SK-N-SH treated with all-trans-retinoic acid at 6 μM for 48 hours (cell line): ENCODE data around the gene PROKR1.

Experiments used
- ATAC-seq: fragments of 200-7000 bp; cut with Tn5 transposase; 3 replicates; pipeline ENCODE4 v1.9.1; 2020; ENCODE audit warnings: mild to moderate bottlenecking, moderate library complexity
- ARNTL ChIP-seq: fragments of 450-650 bp; formaldehyde crosslinking; IDR thresholded peaks from 2 replicates; pipeline ENCODE4 v1.5.0; 2020; ENCODE audit warnings: low read depth, mild to moderate bottlenecking, moderate library complexity, borderline replicate concordance
- BACH2 ChIP-seq: fragments of 250-450 bp; sonication (Bioruptor Pico); IDR thresholded peaks from 2 replicates; pipeline ENCODE4 v1.9.0; 2021; ENCODE audit warnings: mild to moderate bottlenecking, borderline replicate concordance
- CSDC2 ChIP-seq: fragments of 250-450 bp; sonication (Bioruptor Pico); IDR thresholded peaks from 2 replicates; pipeline ENCODE4 v1.5.0; 2020; ENCODE audit warnings: mild to moderate bottlenecking, moderate library complexity
- ESRRG ChIP-seq: fragments of 250-450 bp; sonication (Bioruptor Pico); IDR thresholded peaks from 2 replicates; pipeline ENCODE4 v1.6.1; 2021; ENCODE audit warnings: mild to moderate bottlenecking
- GLIS3 ChIP-seq: fragments of 250-450 bp; sonication (Bioruptor Pico); IDR thresholded peaks from 2 replicates; pipeline ENCODE4 v1.5.0; 2020; ENCODE audit warnings: mild to moderate bottlenecking, moderate library complexity
- ISL1 ChIP-seq: fragments of 250-450 bp; sonication (Bioruptor Pico); IDR thresholded peaks from 2 replicates; pipeline ENCODE4 v2.1.2; 2022; ENCODE audit warnings: mild to moderate bottlenecking, moderate library complexity
- OSR1 ChIP-seq: fragments of 250-450 bp; sonication (Bioruptor Pico); IDR thresholded peaks from 2 replicates; pipeline ENCODE4 v1.8.0; 2022; ENCODE audit warnings: moderate library complexity, mild to moderate bottlenecking, inconsistent platforms
- RARB ChIP-seq: fragments of 250-450 bp; sonication (Bioruptor Pico); IDR thresholded peaks from 2 replicates; pipeline ENCODE4 v1.8.0; 2021; ENCODE audit warnings: mild to moderate bottlenecking, moderate library complexity
- SNAI2 ChIP-seq: fragments of 250-450 bp; sonication (Bioruptor Pico); IDR thresholded peaks from 2 replicates; pipeline ENCODE4 v1.5.0; 2020; ENCODE audit warnings: mild to moderate bottlenecking, moderate library complexity
- TCF4 ChIP-seq: fragments of 250-450 bp; sonication (Bioruptor Pico); IDR thresholded peaks from 2 replicates; pipeline ENCODE4 v1.8.0; 2021; ENCODE audit warnings: mild to moderate bottlenecking, moderate library complexity, borderline replicate concordance
- TOX ChIP-seq: fragments of 250-450 bp; sonication (Bioruptor Pico); IDR thresholded peaks from 2 replicates; pipeline ENCODE4 v1.8.0; 2021; ENCODE audit warnings: mild to moderate bottlenecking, moderate library complexity, borderline replicate concordance
- ZC3H10 ChIP-seq: fragments of 250-450 bp; sonication (Bioruptor Pico); IDR thresholded peaks from 2 replicates; pipeline ENCODE4 v1.5.1; 2021; ENCODE audit warnings: mild to moderate bottlenecking, moderate library complexity
- ZNF565 ChIP-seq: fragments of 450-650 bp; formaldehyde crosslinking; conservative IDR thresholded peaks from 2 replicates; pipeline ENCODE4 v1.5.0; 2020; ENCODE audit warnings: low read depth, mild to moderate bottlenecking, moderate library complexity
- ZNF70 ChIP-seq: fragments of 450-650 bp; formaldehyde crosslinking; IDR thresholded peaks from 2 replicates; pipeline ENCODE4 v1.5.0; 2020; ENCODE audit warnings: mild to moderate bottlenecking, moderate library complexity
- ZNF8 ChIP-seq: fragments of 450-650 bp; formaldehyde crosslinking; IDR thresholded peaks from 2 replicates; pipeline ENCODE4 v1.5.0; 2020; ENCODE audit warnings: mild to moderate bottlenecking, moderate library complexity
- TF ChIP-seq, protein P1 (sequence below): fragments of 250-450 bp; sonication (Bioruptor Pico); IDR thresholded peaks from 2 replicates; pipeline ENCODE4 v1.8.0; 2020; ENCODE audit warnings: mild to moderate bottlenecking, moderate library complexity, borderline replicate concordance
- TF ChIP-seq, protein P2 (sequence below): fragments of 250-450 bp; sonication (Bioruptor Pico); IDR thresholded peaks from 2 replicates; pipeline ENCODE4 v1.5.0; 2020; ENCODE audit warnings: mild to moderate bottlenecking, moderate library complexity
- TF ChIP-seq, protein P3 (sequence below): fragments of 250-450 bp; sonication (Bioruptor Pico); IDR thresholded peaks from 2 replicates; pipeline ENCODE4 v1.8.0; 2021; ENCODE audit warnings: low read depth, mild to moderate bottlenecking, moderate library complexity, borderline replicate concordance
- TF ChIP-seq, protein P4 (sequence below): fragments of 250-450 bp; sonication (Bioruptor Pico); IDR thresholded peaks from 2 replicates; pipeline ENCODE4 v1.5.1; 2021; ENCODE audit warnings: mild to moderate bottlenecking, moderate library complexity

Gene PROKR1

DNA sequence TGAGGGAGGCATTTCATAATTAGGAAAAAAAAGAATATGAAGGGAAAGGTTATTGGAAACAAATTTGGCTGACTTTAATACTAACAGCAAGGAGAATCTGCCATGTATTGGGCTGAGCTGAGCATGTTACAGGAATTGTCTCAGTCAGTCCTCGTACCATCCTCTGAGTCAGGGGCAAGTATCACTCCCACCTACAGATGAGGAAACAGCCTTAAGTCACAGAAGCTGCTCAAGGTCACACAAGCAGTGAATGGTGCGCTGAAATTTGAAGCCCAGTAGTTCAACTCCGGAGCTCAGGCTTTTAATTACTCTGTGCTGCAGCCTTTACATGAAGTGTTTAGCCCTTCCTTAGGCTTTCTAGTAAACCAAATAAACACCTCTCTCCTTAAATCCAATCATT is 17.3 kb downstream of the PROKR1 start:
- TF ChIP-seq TOX, result no peak
- no peak for TF ChIP-seq CSDC2 (CRISPR knock-in tag)
- TF ChIP-seq, protein P1, sequence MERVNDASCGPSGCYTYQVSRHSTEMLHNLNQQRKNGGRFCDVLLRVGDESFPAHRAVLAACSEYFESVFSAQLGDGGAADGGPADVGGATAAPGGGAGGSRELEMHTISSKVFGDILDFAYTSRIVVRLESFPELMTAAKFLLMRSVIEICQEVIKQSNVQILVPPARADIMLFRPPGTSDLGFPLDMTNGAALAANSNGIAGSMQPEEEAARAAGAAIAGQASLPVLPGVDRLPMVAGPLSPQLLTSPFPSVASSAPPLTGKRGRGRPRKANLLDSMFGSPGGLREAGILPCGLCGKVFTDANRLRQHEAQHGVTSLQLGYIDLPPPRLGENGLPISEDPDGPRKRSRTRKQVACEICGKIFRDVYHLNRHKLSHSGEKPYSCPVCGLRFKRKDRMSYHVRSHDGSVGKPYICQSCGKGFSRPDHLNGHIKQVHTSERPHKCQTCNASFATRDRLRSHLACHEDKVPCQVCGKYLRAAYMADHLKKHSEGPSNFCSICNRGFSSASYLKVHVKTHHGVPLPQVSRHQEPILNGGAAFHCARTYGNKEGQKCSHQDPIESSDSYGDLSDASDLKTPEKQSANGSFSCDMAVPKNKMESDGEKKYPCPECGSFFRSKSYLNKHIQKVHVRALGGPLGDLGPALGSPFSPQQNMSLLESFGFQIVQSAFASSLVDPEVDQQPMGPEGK (CRISPR knock-in tag), result no peak
- TF ChIP-seq GLIS3, result no peak
- no peak for TF ChIP-seq ZC3H10 (CRISPR knock-in tag)
- no peak for ATAC-seq

- TF ChIP-seq, protein P1 (CRISPR knock-in tag), result no peak
- TF ChIP-seq OSR1 (CRISPR knock-in tag), result no peak
- no peak for TF ChIP-seq TOX
- no peak for TF ChIP-seq TCF4
- TF ChIP-seq SNAI2 (CRISPR knock-in tag), result no peak
- TF ChIP-seq, protein P2, sequence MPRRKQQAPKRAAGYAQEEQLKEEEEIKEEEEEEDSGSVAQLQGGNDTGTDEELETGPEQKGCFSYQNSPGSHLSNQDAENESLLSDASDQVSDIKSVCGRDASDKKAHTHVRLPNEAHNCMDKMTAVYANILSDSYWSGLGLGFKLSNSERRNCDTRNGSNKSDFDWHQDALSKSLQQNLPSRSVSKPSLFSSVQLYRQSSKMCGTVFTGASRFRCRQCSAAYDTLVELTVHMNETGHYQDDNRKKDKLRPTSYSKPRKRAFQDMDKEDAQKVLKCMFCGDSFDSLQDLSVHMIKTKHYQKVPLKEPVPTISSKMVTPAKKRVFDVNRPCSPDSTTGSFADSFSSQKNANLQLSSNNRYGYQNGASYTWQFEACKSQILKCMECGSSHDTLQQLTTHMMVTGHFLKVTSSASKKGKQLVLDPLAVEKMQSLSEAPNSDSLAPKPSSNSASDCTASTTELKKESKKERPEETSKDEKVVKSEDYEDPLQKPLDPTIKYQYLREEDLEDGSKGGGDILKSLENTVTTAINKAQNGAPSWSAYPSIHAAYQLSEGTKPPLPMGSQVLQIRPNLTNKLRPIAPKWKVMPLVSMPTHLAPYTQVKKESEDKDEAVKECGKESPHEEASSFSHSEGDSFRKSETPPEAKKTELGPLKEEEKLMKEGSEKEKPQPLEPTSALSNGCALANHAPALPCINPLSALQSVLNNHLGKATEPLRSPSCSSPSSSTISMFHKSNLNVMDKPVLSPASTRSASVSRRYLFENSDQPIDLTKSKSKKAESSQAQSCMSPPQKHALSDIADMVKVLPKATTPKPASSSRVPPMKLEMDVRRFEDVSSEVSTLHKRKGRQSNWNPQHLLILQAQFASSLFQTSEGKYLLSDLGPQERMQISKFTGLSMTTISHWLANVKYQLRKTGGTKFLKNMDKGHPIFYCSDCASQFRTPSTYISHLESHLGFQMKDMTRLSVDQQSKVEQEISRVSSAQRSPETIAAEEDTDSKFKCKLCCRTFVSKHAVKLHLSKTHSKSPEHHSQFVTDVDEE (CRISPR knock-in tag), result no peak
- no peak for TF ChIP-seq RARB
- no peak for TF ChIP-seq BACH2 (CRISPR knock-in tag)
Observed at GRCh38 chr2:68662466-68662865, 19.1 kb downstream of the PROKR1 start.

GRCh38 chr2:68663371-68664156 is 20.2 kb downstream of the PROKR1 start:
- TF ChIP-seq, protein P2 (CRISPR knock-in tag), result no peak
- no peak for TF ChIP-seq ISL1 (CRISPR knock-in tag)
- TF ChIP-seq OSR1 (CRISPR knock-in tag), result no peak
- TF ChIP-seq TOX, result no peak
- no peak for TF ChIP-seq ESRRG (CRISPR knock-in tag)
- no peak for TF ChIP-seq RARB
- no peak for TF ChIP-seq ZNF70 (CRISPR knock-in tag)
- no peak for TF ChIP-seq ZNF8
- TF ChIP-seq, protein P3, sequence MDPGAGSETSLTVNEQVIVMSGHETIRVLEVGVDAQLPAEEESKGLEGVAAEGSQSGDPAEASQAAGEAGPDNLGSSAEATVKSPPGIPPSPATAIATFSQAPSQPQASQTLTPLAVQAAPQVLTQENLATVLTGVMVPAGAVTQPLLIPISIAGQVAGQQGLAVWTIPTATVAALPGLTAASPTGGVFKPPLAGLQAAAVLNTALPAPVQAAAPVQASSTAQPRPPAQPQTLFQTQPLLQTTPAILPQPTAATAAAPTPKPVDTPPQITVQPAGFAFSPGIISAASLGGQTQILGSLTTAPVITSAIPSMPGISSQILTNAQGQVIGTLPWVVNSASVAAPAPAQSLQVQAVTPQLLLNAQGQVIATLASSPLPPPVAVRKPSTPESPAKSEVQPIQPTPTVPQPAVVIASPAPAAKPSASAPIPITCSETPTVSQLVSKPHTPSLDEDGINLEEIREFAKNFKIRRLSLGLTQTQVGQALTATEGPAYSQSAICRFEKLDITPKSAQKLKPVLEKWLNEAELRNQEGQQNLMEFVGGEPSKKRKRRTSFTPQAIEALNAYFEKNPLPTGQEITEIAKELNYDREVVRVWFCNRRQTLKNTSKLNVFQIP (CRISPR knock-in tag), result no peak
- TF ChIP-seq TCF4, result no peak
- TF ChIP-seq CSDC2 (CRISPR knock-in tag), result no peak
- TF ChIP-seq, protein P4, sequence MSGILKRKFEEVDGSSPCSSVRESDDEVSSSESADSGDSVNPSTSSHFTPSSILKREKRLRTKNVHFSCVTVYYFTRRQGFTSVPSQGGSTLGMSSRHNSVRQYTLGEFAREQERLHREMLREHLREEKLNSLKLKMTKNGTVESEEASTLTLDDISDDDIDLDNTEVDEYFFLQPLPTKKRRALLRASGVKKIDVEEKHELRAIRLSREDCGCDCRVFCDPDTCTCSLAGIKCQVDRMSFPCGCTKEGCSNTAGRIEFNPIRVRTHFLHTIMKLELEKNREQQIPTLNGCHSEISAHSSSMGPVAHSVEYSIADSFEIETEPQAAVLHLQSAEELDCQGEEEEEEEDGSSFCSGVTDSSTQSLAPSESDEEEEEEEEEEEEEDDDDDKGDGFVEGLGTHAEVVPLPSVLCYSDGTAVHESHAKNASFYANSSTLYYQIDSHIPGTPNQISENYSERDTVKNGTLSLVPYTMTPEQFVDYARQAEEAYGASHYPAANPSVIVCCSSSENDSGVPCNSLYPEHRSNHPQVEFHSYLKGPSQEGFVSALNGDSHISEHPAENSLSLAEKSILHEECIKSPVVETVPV (CRISPR knock-in tag), result no peak
- TF ChIP-seq ZNF565 (CRISPR knock-in tag), result no peak
- TF ChIP-seq GLIS3, result no peak
- no peak for TF ChIP-seq ARNTL (CRISPR knock-in tag)
- TF ChIP-seq, protein P1 (CRISPR knock-in tag), result no peak
- TF ChIP-seq, all 23 proteins: peak for 0

More at GRCh38 chr2:68662466-68662865, 19.1 kb downstream of the PROKR1 start:
- ATAC-seq, result no peak

More at GRCh38 chr2:68663371-68664156, 20.2 kb downstream of the PROKR1 start:
- no peak for ATAC-seq
